HG02588 (cell line): ENCODE measurements around the gene POLA1.
"Not testable (repeated sequence)": the region's sequence is repeated elsewhere in the genome, so short reads cannot be mapped to it uniquely, and the experiment has no call there.

Source experiments
- ATAC-seq: cut with Tn5 transposase; IDR thresholded peaks from one replicate; pipeline ENCODE4 v1.9.1; 2021; ENCODE audit warnings: mild to moderate bottlenecking, moderate library complexity; ENCODE audit not compliant: unreplicated experiment

The POLA1 gene

DNA sequence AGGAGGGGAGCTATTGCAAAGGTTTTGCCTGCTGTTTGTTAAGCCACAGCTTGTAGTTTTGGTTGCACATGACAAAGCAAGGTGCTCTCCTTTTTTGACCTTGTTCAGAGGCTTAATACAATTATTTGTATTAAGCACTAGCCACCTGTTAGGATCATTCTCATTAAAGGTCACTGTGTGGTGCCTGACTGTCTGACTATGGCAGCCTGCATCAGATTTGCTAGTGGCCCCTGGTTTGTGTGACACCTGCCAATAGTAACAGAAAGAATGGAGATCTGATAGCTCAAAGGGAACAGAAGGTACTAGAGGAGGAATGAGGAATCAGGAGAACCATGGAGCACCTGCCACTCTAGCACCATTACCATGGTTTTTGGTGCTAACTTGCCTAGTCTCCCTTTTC, 102.5 kb downstream of the POLA1 start:
- ATAC-seq = no peak

DNA sequence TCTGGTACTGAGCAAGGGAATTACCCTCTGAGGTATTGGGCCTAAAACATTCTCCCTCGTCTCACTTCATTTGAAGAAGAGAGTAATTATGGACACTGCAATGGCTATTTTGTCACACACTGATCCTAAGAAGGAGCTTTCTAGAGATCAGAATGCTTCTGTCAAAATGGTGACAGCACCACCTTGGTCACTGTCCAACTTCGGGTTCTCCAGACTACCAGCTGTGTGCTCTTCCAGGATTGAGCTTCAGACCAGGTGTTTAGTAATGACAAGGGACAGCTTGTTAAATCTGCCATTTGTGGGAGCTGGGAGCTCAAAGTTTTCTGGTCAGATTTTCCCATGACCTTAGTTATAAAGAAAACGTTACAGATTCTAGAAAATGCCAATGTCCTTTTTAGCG, 105.4 kb downstream of the POLA1 start:
- ATAC-seq = no peak

DNA sequence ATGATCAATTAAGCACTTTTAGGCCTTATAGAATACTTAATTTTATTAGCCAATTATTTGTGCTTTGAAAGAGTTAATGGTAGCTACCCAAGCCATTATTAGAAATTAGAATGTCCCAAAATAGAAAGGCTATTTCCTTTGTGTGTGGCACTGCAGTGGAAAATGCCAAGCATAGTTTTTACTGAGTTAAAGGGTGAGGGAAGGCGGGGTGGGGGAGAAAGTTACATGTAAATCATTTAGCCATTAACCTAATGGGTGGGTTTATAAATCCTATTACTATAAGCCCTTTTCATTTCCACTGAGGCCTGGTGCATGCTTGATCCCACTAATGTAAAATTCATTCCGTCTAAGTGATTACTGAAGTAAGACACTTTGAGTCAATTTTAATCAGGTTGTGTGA, 105.8 kb downstream of the POLA1 start:
- no peak for ATAC-seq

DNA sequence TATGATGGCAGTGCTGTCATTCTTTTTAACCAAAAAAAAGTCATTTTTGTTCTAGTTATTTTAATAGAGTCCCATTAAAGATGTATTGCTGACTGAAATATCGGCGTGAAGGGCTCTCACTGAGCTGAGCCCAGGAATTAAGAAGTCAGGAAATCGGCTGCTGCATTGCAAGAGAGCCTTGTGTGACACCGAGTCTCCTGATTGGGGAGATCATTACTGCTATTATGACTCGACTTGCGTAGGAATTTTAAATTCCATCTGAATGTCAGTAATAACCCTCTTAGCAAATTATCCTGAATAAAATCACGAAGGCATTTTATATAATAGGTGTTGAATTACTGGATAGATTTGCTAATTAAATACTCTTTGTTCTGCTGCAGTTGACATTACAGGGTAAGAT, 111.5 kb downstream of the POLA1 start:
- no peak for ATAC-seq

DNA sequence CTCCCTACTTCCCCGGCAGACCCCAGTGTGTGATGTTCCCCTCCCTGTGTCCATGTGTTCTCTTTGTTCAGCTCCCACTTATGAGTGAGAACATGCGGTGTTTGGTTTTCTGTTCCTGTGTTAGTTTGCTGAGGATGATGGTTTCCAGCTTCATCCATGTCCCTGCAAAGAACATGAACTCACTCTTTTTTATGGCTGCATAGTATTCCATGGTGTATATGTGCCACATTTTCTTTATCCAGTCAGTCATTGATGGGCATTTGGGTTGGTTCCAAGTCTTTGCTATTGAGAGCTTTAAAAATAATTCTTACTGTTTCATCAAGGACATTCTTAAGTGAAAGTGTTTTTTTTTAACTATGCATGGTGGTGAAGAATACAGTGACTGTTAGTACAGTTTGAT, 126.1 kb downstream of the POLA1 start:
- ATAC-seq = not testable (repeated sequence)

DNA sequence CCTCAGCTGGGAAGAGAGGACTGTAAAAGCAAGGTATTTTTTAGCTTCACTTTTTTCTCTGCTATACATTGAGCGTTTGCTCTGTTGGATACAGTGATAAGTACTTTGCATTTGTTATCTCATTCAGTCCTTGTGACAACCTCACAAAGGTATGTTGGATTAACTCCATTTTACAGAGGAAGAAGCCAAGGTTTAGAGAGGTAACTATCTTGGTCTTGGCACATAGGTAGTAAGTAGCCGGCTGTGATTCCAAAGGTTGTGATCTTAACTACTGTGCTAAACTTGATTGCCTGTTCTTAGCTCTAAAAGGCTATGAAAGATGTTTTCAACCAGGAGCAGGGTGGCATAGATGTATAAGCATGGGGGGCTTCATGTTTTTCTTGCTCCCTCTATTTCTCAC, 134.4 kb downstream of the POLA1 start:
- ATAC-seq = no peak

DNA sequence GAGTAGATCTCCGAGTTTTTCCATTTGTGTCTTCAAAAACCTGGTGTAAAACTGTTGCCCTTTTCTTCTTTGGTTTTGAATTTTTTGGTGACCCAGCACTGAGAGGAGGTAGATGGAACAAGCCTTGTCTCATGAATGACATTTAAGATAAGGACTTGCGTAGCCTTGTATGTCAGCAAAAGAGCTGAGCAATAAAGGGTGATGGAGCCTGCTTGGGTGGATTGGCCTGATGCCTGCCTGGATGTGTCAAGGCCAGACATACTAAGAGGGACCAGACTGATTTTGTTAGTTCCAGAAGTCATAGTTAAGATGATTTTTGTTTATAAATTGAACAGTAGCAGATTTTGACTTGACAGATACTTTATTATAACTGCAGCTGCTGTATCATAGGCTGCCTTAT, 134.9 kb downstream of the POLA1 start:
- ATAC-seq = no peak

DNA sequence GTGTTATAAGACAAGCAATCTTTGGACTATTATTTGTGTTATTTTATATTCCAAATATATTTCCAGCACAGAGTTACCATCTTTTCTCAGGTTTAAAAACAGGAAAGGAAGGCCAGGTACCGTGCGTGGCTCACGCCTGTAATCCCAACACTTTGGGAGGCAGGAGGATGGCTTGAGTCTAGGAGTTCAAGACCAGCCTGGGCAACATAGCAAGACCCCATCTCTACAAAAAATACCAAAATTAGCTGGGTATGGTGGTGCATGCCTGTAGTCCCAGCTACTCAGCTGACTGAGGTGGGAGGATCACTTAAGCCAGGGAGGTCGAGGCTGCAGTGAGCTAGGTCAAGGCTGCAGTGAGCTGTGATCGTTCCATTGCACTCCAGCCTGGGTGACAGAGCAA, 140.0 kb downstream of the POLA1 start:
- ATAC-seq = no peak

DNA sequence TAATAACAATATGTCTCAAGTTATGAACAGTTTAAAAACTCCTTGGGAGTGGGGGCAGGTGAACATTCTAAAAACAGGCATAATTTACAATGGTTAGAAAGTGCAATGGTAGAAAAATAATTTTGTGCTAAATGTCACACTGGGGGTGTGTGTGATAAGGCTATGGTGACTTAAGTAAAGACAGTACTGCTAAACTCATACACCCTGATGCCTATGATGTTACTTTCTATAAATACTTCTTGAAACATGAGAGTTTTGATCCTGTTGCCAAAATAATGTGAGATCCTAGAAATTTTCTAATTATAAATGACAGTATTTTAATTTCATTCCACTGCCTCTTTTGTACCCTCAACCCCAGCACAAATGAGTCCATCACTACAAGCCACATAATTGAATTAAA, 144.2 kb downstream of the POLA1 start:
- no peak for ATAC-seq

DNA sequence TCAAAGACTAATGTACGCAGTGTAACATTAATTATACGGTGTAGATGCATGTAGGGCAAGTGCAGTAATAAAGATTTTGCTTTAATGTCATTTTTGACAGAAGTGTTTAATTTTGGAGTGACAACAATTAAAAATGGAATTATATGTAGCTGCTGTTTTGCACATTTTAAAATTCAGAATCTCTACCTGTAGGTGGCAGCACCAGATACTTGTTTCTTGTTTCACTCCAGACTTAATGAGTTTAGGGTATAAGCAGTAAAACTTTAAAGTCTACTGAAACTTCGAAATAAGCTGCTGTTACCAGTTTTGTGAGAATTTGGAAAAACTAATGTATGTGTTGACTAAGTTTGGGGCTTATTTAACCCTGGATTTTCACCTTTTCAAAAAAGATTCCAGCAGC, 144.9 kb downstream of the POLA1 start:
- no peak for ATAC-seq

DNA sequence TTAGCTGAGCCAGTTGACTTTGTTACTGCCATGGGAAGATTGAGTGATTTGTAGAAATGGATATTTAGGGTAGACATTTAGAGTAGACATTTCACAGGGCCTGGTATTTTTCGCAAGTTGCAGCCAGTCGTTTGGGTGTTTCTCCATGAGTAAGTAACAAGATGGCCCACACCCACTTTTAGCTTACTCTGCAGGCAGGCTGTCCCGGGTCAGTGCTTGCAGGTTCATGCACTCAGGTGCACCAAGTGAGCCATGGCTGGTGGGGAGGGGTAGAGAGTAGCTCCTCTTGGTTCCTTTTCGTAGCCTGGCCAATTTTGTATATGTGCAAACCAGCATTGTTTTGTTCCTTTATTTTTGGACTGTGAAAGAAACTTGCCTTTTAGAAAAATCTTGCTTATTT, 145.6 kb downstream of the POLA1 start:
- ATAC-seq = no peak

DNA sequence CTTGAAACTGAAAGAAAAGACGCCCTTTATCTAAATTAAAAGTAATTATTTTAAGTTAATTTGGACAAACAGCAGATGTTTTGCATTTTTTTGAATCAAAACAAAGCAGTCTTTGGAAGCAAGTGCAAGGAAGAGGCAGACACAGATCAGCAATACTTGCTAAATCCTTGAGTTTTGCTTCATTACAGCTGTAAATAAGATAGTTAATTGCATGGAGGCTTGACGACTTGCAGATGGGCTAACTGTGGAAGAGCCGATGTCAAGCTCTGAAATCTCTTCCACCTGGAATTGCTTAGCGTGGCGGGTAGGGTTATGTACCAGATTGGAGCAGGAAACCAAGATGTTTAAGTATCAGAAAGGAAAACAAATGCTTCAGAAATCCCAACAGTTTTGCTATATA, 148.8 kb downstream of the POLA1 start:
- no peak for ATAC-seq

DNA sequence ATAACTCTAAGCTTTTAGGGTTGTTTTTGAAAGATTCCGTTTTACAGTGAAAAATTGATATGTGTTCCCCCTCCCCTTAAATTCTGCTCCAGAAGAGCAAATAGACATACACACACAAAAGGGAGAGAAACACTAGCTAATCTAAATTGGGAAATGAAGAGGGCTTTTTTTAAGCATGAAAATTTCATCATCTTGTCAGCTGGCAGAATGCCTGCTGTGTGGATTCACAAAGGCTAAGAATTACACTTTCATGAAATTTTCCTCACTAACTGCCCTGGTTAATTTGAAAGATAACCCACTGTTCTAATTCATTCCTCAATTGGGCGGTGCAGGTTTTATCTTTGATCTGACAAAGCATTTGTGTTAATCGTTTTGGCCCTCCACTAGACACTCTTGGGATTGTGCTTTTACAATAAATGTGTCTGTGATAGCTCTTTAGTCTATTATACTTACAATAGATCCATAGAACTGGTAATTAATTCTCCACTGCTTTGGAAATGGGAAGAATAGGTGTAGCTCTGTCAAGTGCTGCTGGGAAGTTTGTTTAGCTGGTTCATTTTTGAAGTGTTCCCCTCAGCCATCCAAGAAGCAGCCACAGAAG, 152.9 kb downstream of the POLA1 start:
- no peak for ATAC-seq

DNA sequence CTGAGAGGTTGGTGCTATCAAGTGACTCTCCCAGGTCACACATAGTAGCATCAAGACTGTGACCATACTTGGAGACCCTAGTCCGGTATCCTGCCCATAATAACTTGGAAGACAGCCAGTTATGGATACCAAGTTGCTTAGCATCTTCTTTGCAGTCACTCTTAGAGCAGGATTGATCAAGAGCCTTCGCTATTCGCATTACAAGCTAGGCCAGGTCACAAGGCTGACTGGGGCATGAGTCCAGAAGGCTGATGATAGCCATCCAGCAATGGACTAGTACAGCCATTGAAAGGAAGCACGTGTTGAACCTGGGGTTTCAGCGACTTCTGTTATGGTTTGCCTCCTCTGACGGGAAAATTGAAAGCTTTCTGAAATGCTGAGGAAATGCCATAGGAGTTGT, 157.6 kb downstream of the POLA1 start:
- ATAC-seq = no peak

DNA sequence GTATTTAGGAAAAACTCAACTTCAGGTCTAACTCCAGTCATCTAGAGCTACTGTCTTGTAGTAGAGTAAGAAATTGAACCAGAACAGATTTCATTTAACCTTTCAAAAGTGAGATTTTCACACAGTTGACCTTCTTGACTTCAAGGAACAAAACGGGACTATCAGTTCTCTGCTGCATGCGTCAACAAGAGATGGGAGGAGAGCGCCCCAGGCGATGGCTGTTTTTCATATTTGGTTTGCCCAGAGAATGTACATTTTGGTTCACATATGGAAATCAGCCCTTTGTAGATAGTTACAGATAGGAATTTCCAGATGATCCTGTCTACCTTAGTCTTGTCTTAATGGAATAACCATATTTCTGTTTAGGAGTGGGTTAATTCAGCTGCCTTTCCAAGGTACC, 158.1 kb downstream of the POLA1 start:
- no peak for ATAC-seq

DNA sequence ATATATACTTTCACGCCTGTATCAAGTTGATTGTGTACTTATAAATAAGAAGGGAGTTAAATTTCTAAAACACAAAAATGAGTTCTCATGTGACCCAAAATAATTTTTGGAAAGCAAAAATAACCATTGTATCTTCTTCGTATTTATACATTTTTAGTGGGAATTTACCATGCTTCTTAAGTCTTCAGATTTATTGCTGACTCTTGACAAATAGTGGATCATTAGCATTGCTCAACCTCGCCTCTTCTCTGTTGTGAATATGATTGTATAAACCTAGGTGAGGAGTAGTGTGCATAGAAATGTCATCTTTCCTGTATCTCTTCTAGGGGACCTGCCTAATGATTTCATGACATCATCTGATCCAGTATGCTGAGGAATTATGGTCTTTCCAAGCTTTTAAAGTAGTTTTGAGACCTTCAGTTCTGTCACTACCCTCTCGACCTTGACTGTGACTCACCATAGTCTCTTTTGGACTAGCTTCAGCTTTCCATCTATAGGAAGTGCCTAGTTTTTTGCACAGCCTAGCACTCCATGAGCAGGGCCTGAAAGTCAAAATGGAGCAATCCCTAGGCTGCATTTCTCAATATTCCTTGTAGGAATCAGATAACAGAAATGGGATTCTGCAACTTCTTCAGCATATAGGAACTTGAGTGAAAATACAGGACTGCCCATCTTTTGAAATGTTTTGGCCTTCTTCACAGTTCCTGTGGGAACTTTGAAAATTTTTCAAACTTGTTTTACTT, 164.5 kb downstream of the POLA1 start:
- ATAC-seq = no peak

DNA sequence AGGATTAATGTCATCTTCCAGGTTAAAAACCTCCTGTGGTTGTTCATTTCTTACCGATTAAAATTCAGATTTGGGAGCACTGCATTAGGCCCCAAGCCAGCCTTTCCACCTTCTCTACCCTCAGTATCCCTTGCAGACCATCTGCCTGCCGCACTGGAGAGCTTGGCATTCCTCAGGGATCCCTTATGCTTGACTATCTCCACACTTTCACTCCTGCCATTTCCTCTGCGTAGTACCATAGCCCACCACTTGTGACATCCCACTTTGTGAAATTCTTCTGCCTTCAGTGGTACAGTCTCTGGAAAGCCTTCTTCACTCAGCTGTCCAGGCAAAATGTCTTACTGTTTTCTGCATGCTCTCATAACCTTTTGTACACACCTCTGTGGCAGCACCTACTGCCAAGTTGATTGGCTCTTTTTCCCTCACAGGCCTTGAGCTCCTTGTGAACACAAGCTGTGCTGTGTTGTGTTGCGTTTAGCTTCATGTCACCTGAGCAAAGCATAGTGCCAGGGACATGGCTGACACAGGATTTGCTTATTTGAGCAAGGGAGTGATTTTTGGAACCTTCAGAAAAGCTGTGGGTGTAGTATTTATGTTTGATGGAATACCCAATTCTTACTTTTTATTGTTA, 165.6 kb downstream of the POLA1 start:
- no peak for ATAC-seq

DNA sequence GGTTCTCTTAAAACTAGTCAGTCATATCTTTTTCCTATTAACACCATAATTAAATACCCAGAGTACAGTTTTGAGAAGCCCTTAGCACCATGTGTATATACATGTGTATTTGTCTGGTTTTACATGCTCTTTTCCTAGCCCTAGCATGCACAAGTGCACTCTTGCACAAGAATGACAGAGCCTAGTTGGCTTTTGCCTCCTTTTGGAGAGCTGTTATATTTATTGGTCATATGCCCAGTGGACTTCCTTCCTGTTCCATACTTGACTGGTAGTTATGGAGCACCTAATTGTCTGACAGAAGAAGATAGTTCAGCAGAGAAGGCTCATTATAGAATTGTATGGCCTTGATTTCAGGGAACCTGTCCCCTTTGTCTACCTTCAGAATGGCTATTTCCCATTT, 166.4 kb downstream of the POLA1 start:
- no peak for ATAC-seq

DNA sequence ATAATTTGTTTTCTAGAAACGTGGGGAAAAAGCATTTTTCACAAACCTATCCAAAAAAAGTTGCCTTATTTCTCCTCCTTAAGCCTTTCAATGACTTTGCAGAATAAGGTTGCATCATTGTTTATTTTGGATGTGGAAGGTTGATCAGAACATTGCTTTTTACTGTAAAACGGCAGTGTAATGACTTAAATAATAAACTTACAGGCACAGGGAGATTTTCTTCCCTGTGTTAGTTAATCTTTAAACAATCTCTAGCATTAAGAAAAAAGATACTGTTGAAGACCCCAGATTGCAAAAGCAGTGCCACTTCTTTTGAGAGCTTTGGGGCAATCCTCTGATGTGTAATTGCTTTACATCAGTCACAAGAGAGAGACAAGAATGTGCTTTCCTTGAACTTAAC, 168.6 kb downstream of the POLA1 start:
- ATAC-seq = no peak

DNA sequence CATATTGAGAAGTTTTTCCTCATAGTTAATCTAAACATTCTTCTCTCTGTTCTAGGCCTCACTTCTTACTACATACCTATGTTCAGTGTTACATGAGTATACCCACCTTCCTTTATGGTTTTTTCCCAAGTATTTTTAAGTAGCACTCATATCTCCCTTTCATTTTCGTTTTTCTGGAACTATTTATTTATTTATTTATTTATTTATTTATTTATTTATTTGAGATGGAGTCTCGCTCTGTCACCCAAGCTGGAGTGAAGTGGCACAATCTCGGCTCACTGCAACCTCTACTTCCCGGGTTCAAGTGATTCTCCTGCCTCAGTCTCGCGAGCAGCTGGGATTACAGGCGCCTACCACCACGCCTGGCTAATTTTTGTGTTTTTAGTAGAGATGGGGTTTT, 170.1 kb downstream of the POLA1 start:
- ATAC-seq = not testable (repeated sequence)

DNA sequence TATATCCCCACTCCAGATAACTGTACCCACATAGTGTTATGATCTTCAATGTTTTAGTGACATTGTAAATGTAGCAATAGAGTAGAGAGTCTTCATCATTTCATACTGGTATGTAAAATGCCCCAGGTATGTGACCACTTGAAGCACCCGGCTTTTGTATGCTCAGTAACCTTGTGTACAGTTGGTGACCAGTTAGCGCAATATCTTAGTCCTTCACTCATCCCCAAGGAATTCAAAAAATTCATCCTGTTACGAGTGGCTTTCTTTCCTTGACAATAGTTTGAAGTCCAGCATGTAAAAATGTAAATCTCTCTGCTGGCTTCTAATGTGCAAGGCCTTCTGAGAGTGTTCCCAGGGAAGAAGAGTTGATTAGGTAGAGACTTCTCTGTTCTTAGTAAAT, 176.4 kb downstream of the POLA1 start:
- no peak for ATAC-seq

DNA sequence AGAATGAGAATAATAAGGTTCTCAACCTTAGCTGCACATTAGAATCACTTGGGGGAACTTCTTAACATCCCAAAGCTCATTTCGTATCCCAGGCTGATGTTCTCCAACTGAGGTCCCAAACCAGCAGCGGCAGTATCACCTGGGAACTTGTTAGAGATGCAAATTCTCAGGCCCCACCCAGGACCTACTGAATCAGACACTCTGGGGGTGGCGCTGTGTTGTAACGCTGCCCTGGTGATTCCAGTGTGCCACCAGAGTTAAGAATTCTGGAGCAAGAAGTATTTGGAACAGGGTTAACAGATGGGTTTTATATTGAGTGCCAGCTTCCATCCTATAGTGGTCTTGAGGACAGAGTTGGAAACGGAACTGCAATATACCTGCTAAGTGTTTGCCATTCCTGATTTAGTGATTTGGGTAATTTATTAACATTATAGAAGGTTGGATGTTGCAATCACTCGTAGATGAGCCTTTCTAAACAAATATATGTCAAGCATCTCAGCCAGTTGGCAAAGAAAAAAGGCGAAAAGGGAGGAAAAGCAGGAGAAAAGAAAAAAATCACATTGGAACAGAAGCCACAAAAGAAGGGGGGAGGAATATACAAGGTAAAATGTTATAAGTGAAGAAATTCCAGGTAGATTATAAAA, 181.0 kb downstream of the POLA1 start:
- ATAC-seq = no peak
